ENCODE measurements around the gene UNC79. TPM values are rescaled to one million over a fixed set of nuclear protein-coding genes. Genes with fewer than 3 reads are reported as not detected.

The UNC79 gene
- total RNA-seq, 1 donor from 2014 or later = 0.08 TPM

DNA sequence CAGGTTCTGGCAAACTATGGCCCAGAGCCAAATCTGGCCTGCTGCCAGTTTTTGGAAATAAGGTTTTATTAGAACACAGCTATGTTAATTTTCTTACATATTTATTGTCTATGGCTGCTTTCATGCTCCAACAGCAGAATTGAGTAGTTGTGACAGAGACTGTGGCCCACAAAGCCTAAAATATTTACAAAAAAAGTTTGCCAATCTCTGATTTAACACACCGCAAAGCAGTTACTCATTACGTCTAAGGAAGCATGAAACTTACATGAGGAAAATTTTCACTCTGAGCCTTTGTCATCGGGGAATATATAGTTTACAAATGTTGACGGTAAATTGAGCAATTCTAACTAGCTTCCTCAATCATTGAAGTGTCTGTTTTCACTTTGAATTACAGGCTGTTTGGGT, 96.5 kb downstream of the UNC79 start:
- Mint-ChIP-seq H3K36me3 (ENCODE audit: unreplicated experiment) (no peaks in the 10 kb centered on the region), H3K27me3 (ENCODE audit: unreplicated experiment) (no peaks in the 10 kb centered on the region), H3K4me3 (ENCODE audit: unreplicated experiment) (no peak overlapping the region), H3K9me3 (ENCODE audit: unreplicated experiment) (peaks cover 3% of the 10 kb centered on the region), H3K27ac (ENCODE audit: unreplicated experiment) (no peak overlapping the region), H3K4me1 (ENCODE audit: unreplicated experiment) (no peaks in the 10 kb centered on the region)
- TF ChIP-seq, protein P1, sequence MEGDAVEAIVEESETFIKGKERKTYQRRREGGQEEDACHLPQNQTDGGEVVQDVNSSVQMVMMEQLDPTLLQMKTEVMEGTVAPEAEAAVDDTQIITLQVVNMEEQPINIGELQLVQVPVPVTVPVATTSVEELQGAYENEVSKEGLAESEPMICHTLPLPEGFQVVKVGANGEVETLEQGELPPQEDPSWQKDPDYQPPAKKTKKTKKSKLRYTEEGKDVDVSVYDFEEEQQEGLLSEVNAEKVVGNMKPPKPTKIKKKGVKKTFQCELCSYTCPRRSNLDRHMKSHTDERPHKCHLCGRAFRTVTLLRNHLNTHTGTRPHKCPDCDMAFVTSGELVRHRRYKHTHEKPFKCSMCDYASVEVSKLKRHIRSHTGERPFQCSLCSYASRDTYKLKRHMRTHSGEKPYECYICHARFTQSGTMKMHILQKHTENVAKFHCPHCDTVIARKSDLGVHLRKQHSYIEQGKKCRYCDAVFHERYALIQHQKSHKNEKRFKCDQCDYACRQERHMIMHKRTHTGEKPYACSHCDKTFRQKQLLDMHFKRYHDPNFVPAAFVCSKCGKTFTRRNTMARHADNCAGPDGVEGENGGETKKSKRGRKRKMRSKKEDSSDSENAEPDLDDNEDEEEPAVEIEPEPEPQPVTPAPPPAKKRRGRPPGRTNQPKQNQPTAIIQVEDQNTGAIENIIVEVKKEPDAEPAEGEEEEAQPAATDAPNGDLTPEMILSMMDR (IDR thresholded peaks at IDR 0.05) = no peak
- DNase-seq (ENCODE audit: extremely low spot score, unreplicated experiment) = no peak

DNA sequence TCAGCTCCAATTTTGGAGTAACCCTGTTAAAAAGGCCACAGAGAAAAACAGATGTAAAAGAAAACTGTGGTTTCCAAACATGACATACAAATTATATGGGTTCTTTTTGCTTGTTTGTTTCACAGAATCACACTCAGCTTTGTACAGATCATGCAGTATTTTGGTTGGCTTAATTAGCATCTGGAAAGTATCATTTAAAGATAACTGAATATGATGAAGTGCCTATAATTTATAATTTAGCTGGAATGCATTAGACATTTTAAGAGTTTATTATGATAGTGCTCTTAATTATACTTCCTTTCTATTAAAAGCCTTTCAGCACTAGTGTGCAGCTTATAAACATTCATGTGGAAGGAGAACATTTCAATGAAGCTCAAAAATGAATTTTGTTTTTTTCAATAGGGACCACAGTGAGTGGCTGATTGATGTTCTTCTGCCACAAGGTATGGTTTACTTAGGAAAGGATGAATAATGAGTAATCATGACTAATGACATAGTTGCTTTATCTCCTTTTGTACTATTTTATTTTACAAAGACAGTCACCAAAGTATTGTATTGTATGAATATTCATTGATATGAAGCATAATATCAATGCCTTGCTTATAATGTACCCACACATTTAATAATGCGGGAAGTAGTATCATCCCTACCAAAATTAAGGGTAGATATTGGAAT, 98.3 kb downstream of the UNC79 start:
- H3K36me3 Mint-ChIP-seq (ENCODE audit: unreplicated experiment) = no peaks in the 10 kb centered on the region

DNA sequence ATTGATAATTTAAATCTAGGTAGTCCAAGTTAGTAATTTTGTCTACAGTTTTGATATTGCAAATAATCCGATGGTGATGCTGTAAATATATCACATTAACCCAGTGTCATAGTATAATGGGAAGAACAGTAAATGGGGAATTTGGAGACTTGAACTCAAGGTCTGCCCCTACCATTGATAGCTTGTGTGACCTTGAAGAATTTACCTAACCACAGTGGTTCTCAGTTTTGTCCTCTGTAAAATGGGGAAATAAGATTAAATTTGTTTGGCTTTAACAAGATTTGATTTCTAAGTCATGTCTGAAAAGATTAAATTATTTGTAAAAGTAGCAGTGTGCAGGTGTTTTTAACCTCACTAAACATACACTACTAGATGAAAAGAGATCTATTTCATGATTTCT, 100.9 kb downstream of the UNC79 start:
- H3K9me3 Mint-ChIP-seq (ENCODE audit: unreplicated experiment) = no peaks in the 10 kb centered on the region
- no peak for DNase-seq (ENCODE audit: extremely low spot score, unreplicated experiment)
- TF ChIP-seq, protein P1 (IDR thresholded peaks at IDR 0.05) = no peak
- H3K4me3 Mint-ChIP-seq (ENCODE audit: unreplicated experiment) = no peak overlapping the region
- no peak overlapping the region for H3K27ac Mint-ChIP-seq (ENCODE audit: unreplicated experiment)
- H3K27me3 Mint-ChIP-seq (ENCODE audit: unreplicated experiment) = no peaks in the 10 kb centered on the region
- H3K36me3 Mint-ChIP-seq (ENCODE audit: unreplicated experiment) = no peaks in the 10 kb centered on the region
- H3K4me1 Mint-ChIP-seq (ENCODE audit: unreplicated experiment) = no peaks in the 10 kb centered on the region

More for the DNA sequence above, 98.3 kb downstream of the UNC79 start:
- Mint-ChIP-seq H3K27ac (ENCODE audit: unreplicated experiment) (no peak overlapping the region), H3K27me3 (ENCODE audit: unreplicated experiment) (no peaks in the 10 kb centered on the region), H3K9me3 (ENCODE audit: unreplicated experiment) (no peaks in the 10 kb centered on the region), H3K4me1 (ENCODE audit: unreplicated experiment) (no peaks in the 10 kb centered on the region), H3K4me3 (ENCODE audit: unreplicated experiment) (no peak overlapping the region)
- no peak for DNase-seq (ENCODE audit: extremely low spot score, unreplicated experiment)
- TF ChIP-seq, protein P1 (IDR thresholded peaks at IDR 0.05) = no peak

GRCh38 chr14:93532541-93532940, 101.8 kb downstream of the UNC79 start:
- Mint-ChIP-seq H3K27me3 (ENCODE audit: unreplicated experiment) (no peaks in the 10 kb centered on the region), H3K4me3 (ENCODE audit: unreplicated experiment) (no peak overlapping the region), H3K27ac (ENCODE audit: unreplicated experiment) (no peak overlapping the region), H3K4me1 (ENCODE audit: unreplicated experiment) (no peaks in the 10 kb centered on the region), H3K9me3 (ENCODE audit: unreplicated experiment) (no peaks in the 10 kb centered on the region), H3K36me3 (ENCODE audit: unreplicated experiment) (no peaks in the 10 kb centered on the region)
- DNase-seq (ENCODE audit: extremely low spot score, unreplicated experiment) = no peak
- TF ChIP-seq, protein P1 (IDR thresholded peaks at IDR 0.05) = no peak

DNA sequence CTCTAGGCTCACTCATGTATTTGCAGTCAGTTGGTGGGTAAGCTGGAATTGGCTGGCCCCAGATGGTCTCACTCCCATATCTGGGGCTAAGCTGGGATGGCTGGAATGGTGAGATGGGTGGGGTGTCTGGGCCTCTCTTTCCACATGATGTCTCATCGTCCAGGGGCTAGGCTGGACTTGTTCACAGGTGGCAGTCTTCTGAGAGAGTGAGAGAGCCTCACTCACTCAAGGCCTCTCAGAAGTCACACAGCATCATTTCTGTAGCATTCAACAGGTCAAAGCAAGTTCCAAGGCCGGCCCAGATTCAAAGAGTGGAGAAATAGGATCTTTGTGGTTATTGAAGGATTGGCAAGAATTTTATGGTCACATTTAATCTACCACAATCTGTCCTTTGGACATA, 102.7 kb downstream of the UNC79 start:
- no peaks in the 10 kb centered on the region for H3K27me3 Mint-ChIP-seq (ENCODE audit: unreplicated experiment)
- H3K27ac Mint-ChIP-seq (ENCODE audit: unreplicated experiment) = no peak overlapping the region
- TF ChIP-seq, protein P1 (IDR thresholded peaks at IDR 0.05) = no peak
- H3K36me3 Mint-ChIP-seq (ENCODE audit: unreplicated experiment) = no peaks in the 10 kb centered on the region
- no peak for DNase-seq (ENCODE audit: extremely low spot score, unreplicated experiment)
- H3K4me3 Mint-ChIP-seq (ENCODE audit: unreplicated experiment) = no peak overlapping the region
- H3K4me1 Mint-ChIP-seq (ENCODE audit: unreplicated experiment) = no peaks in the 10 kb centered on the region
- no peaks in the 10 kb centered on the region for H3K9me3 Mint-ChIP-seq (ENCODE audit: unreplicated experiment)

Measured in osteocyte (in vitro differentiated cells).